GM18951 (cell line): Measurements from ENCODE around the gene PHTF2.
"Not testable (repeated sequence)": the region's sequence is repeated elsewhere in the genome, so short reads cannot be mapped to it uniquely, and the experiment has no call there.

ENCODE experiments used
- POLR2A ChIP-seq: IDR thresholded peaks from 4 replicates; pipeline ENCODE4 v1.6.1; 2011; ENCODE audit warnings: mild to moderate bottlenecking; ENCODE audit not compliant: insufficient read length, insufficient read depth; ENCODE audit errors: extremely low read depth
- in situ Hi-C: fragments of 300-500 bp; cut with MboI; formaldehyde crosslinking; loops from one replicate; pipeline ENCODE4 v1.12.0; 2022; ENCODE audit warnings: low sequenced_read_pairs, mixed read lengths, inconsistent platforms; ENCODE audit not compliant: unreplicated experiment

The PHTF2 gene

GRCh38 chr7:77826300-77826699 is 27.7 kb downstream of the PHTF2 start:
- TF ChIP-seq POLR2A = no peak
- in situ Hi-C loops = no loop called here

GRCh38 chr7:77827999-77828398 is 29.4 kb downstream of the PHTF2 start:
- TF ChIP-seq POLR2A = no peak
- in situ Hi-C loops = no loop called here

- in situ Hi-C loops = no loop called here
- no peak for TF ChIP-seq POLR2A
Measured at GRCh38 chr7:77830649-77831355, 32.2 kb downstream of the PHTF2 start.

DNA sequence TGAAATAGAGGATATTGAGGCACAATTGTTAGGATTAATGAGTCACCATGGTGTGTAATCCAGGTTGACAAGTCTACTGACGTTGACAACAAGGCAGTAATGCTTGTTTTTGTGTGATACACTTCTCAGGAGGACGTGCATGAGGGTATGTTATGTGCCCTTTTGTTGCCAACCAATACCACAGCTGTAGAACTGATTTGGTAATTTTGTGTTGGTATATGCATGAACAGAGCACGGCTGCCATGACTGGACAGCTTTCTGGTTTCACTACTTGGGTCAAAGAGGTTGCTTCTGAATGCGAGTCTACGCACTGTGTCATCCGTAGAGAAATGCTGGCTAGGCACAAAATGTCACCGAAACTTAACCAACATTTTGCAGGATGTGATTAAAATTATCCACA is 32.9 kb downstream of the PHTF2 start:
- TF ChIP-seq POLR2A = no peak
- in situ Hi-C loops = no loop called here

GRCh38 chr7:77831953-77832352 is 33.4 kb downstream of the PHTF2 start:
- in situ Hi-C loops = no loop called here
- no peak for TF ChIP-seq POLR2A

DNA sequence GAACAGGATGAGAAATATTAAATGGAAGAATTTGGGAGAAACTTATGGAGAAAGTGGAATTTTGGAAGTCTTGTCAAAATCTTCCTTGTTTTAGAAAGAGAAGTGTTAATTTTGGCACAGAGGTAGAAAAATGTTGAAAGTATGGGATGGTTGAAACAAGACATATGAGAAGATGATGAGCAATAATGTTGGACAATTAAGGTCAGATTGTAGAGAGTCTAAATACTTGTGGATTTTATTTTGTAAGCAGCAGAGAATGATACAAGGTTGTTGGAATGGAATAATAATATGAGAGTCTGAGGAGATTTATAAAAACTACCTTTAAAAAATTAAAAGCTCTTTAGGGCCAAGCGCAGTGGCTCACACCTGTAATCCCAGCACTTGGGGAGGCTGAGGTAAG is 34.6 kb downstream of the PHTF2 start:
- in situ Hi-C loops = no loop called here
- TF ChIP-seq POLR2A = no peak

DNA sequence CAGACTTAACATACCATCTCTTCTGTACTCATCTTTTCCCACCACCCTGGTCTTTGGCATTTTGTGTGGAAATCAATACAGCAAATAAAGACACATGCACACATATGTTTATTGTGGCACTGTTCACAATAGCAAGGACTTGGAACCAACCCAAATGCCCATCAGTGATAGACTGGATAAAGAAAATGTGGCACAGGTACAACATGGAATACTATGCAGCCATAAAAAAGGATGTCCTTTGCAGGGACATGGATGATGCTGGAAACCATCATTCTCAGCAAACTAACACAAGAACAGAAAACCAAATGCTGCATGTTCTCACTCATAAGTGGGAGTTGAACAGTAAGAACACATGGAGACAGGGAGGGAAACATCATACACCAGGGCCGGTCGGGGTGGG is 37.9 kb downstream of the PHTF2 start:
- in situ Hi-C loops = not testable (repeated sequence)

DNA sequence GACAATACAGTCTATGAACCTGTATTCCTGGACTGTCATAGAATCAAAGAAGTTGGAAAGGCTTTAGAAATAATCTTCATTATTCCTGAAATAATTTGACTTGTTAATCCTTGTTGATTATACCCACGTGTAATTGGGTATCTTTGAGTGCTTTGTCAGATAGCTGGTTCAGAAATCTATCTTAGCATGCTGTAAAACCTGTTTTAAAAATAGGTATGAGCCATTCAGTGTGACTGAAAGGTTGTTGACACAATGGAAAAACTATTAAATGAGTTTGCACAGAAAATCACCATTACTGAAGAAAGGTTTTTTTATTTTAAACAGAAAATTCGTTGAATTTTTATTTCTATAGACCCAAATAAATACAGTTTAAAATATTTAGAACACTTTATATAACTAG is 38.7 kb downstream of the PHTF2 start:
- TF ChIP-seq POLR2A = no peak
- in situ Hi-C loops = no loop called here

GRCh38 chr7:77837966-77838365 is 39.4 kb downstream of the PHTF2 start:
- TF ChIP-seq POLR2A = no peak
- in situ Hi-C loops = no loop called here

- TF ChIP-seq POLR2A = no peak
- in situ Hi-C loops = no loop called here
Measured at GRCh38 chr7:77838929-77839491, 40.4 kb downstream of the PHTF2 start.

GRCh38 chr7:77839919-77840318 is 41.3 kb downstream of the PHTF2 start:
- in situ Hi-C loops = no loop called here
- no peak for TF ChIP-seq POLR2A

DNA sequence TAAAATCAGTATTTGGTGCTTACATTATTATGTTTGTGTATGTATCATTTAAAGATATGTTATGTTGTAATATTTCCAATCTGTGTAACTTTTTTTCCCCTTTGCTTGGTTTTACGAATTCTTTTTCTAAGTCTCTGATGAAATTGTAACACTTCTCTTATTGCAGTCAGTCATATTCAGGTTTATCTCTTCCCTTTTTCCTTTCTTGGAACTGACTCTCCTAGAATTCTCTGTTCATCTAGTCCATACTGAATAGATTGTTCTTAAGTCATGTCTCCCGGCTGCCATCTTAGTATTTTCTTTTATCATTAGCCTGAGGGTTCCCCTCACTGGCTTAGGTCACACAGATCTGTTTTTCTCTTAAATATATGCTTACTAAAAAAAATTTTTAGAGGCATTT is 44.6 kb downstream of the PHTF2 start:
- no peak for TF ChIP-seq POLR2A
- in situ Hi-C loops = no loop called here

DNA sequence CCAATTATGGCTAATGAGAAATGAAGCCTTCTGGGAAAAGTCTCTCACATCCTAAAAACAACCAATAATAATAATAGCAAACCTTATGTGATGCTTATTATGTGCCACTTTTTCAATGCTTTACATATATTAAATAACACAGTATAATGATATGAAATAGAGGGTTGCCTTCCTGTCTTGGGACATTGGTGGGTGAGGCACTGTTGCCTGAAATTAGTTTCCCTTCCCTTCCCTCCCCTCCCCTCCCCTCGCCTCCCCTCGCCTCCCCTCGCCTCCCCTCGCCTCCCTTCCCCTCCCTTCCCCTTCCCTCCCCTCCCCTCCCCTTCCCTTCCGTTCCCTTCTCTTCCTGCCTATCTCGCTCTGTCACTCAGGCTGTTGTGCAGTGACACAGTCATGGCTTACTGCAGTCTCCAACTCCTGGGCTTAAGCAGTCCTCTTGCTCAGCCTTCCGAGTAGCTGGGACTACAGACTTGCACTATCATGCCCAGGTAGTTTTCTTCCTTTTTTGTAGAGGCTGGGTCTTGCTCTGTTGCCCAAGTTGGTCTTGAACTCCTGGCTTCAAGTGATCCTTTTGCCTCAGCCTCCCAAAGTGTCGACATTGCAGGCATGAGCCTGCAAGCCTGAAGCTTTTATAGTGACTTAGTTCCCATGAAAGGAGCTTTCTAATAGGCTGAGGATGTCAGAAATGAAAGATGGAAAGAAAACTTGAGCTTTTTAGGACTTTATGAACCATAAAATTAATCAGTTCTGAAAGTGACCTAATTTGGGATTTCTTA is 47.9 kb downstream of the PHTF2 start:
- no peak for TF ChIP-seq POLR2A
- in situ Hi-C loops = no loop called here
